ENCODE measurements around the gene LENG8. TPM values are rescaled to one million over a fixed set of nuclear protein-coding genes. Genes with fewer than 3 reads are reported as not detected.
A peak's percentile ranks its signal among the peaks of the same experiment; 100 is the strongest.

LENG8 gene
- polyA plus RNA-seq, 3 donors = 3.6 to 341 (median 5.8) TPM

- Mint-ChIP-seq H3K4me3 (peak overlapping the region in 1 of 2 donors; percentile 15), H3K27ac (no peak overlapping the region), H3K36me3 (peaks cover 0 to 6% of the 10 kb centered on the region in 2 donors), H3K9me3 (peaks cover 0 to 14% (median 4%) of the 10 kb centered on the region in 7 donors), H3K4me1 (peaks cover 11% of the 10 kb centered on the region), H3K27me3 (ENCODE audit: low read depth in 3 of 3) (peaks cover 32 to 64% (median 39%) of the 10 kb centered on the region in 3 donors)
- Histone ChIP-seq H3K79me2 (ENCODE audit: insufficient read depth, low read length) (no peaks in the 10 kb centered on the region), H3K27ac (ENCODE audit: low read depth in 1 of 2, low read length in 2 of 2) (no peak overlapping the region), H3K36me3 (replicated peaks in 1 of 2; ENCODE audit: control insufficient read depth in 1 of 2, insufficient read depth in 2 of 2, low read length in 2 of 2) (no peaks in the 10 kb centered on the region), H3K4me3 (replicated peaks in 1 of 3; ENCODE audit: low read depth in 2 of 3, low read length in 3 of 3) (no peak overlapping the region), H3K4me2 (replicated peaks; ENCODE audit: extremely low read depth, low read length, poor library complexity, severe bottlenecking) (no peak overlapping the region), H4K20me1 (ENCODE audit: insufficient read depth, low read length) (no peaks in the 10 kb centered on the region), H2AFZ (ENCODE audit: insufficient read depth, low read depth, low read length, poor library complexity, severe bottlenecking) (no peak overlapping the region), H3K9ac (ENCODE audit: insufficient read depth, low read length, poor library complexity, severe bottlenecking) (no peak overlapping the region), H3K27me3 (ENCODE audit: control insufficient read depth in 2 of 2, insufficient read depth in 2 of 2, low read length in 2 of 2) (peaks cover 10 to 50% of the 10 kb centered on the region in 2 donors), H3K4me1 (ENCODE audit: control insufficient read depth in 1 of 2, insufficient read depth in 2 of 2, low read length in 2 of 2) (peaks cover 12 to 15% of the 10 kb centered on the region in 2 donors), H3K9me3 (replicated peaks in 1 of 2; ENCODE audit: control insufficient read depth in 1 of 2, insufficient read depth in 1 of 2, low read length in 2 of 2) (no peaks in the 10 kb centered on the region)
- 88% methylated on average over 4 of the region's 9 CpGs for WGBS (ENCODE audit: insufficient coverage)
- intact Hi-C loops (cut with micrococcal nuclease) = no loop called here
- TF ChIP-seq, protein P1, sequence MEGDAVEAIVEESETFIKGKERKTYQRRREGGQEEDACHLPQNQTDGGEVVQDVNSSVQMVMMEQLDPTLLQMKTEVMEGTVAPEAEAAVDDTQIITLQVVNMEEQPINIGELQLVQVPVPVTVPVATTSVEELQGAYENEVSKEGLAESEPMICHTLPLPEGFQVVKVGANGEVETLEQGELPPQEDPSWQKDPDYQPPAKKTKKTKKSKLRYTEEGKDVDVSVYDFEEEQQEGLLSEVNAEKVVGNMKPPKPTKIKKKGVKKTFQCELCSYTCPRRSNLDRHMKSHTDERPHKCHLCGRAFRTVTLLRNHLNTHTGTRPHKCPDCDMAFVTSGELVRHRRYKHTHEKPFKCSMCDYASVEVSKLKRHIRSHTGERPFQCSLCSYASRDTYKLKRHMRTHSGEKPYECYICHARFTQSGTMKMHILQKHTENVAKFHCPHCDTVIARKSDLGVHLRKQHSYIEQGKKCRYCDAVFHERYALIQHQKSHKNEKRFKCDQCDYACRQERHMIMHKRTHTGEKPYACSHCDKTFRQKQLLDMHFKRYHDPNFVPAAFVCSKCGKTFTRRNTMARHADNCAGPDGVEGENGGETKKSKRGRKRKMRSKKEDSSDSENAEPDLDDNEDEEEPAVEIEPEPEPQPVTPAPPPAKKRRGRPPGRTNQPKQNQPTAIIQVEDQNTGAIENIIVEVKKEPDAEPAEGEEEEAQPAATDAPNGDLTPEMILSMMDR (IDR thresholded peaks at IDR 0.05) = no peak
- no peak for DNase-seq
These were observed 27.9 kb upstream of the LENG8 start for GRCh38 chr19:54421169-54421516.

- 97% methylated on average over 7 of the region's 7 CpGs for WGBS (ENCODE audit: insufficient coverage)
- H3K36me3 ChIP-seq (replicated peaks in 1 of 2; ENCODE audit: control insufficient read depth in 1 of 2, insufficient read depth in 2 of 2, low read length in 2 of 2) = no peaks in the 10 kb centered on the region
- TF ChIP-seq, protein P1 (IDR thresholded peaks at IDR 0.05) = no peak
These were observed 27.5 kb upstream of the LENG8 start for GRCh38 chr19:54421521-54421920.

More at GRCh38 chr19:54421521-54421920, 27.5 kb upstream of the LENG8 start:
- Histone ChIP-seq H2AFZ (ENCODE audit: insufficient read depth, low read depth, low read length, poor library complexity, severe bottlenecking) (no peak overlapping the region), H3K27me3 (ENCODE audit: control insufficient read depth in 2 of 2, insufficient read depth in 2 of 2, low read length in 2 of 2) (peaks cover 6 to 47% of the 10 kb centered on the region in 2 donors), H3K4me3 (replicated peaks in 1 of 3; ENCODE audit: low read depth in 2 of 3, low read length in 3 of 3) (no peak overlapping the region), H3K79me2 (ENCODE audit: insufficient read depth, low read length) (no peaks in the 10 kb centered on the region), H4K20me1 (ENCODE audit: insufficient read depth, low read length) (no peaks in the 10 kb centered on the region), H3K27ac (ENCODE audit: low read depth in 1 of 2, low read length in 2 of 2) (no peak overlapping the region), H3K4me2 (replicated peaks; ENCODE audit: extremely low read depth, low read length, poor library complexity, severe bottlenecking) (no peak overlapping the region), H3K4me1 (ENCODE audit: control insufficient read depth in 1 of 2, insufficient read depth in 2 of 2, low read length in 2 of 2) (peaks cover 12 to 15% of the 10 kb centered on the region in 2 donors), H3K9me3 (replicated peaks in 1 of 2; ENCODE audit: control insufficient read depth in 1 of 2, insufficient read depth in 1 of 2, low read length in 2 of 2) (no peaks in the 10 kb centered on the region), H3K9ac (ENCODE audit: insufficient read depth, low read length, poor library complexity, severe bottlenecking) (no peak overlapping the region)
- no peak for DNase-seq
- H3K4me1 Mint-ChIP-seq = peaks cover 11% of the 10 kb centered on the region
- H3K27ac Mint-ChIP-seq = no peak overlapping the region
- peaks cover 0 to 13% (median 4%) of the 10 kb centered on the region in 7 donors for H3K9me3 Mint-ChIP-seq
- peak overlapping the region in 1 of 2 donors; percentile 15 for H3K4me3 Mint-ChIP-seq
- peaks cover 30 to 63% (median 35%) of the 10 kb centered on the region in 3 donors for H3K27me3 Mint-ChIP-seq (ENCODE audit: low read depth in 3 of 3)
- peaks cover 0 to 6% of the 10 kb centered on the region in 2 donors for H3K36me3 Mint-ChIP-seq
- intact Hi-C loops (cut with micrococcal nuclease) = no loop called here

Measured in CD14-positive monocyte (primary cell).